Neural progenitor cell (in vitro differentiated cells): Measurements from ENCODE around the gene RIC8B.

ENCODE experiments used
- CTCF ChIP-seq: fragments of 200-600 bp; sonication (generic); IDR thresholded peaks from 2 replicates; pipeline ENCODE4 v1.5.1; 2017; ENCODE audit warnings: antibody characterized with exemption, mild to moderate bottlenecking
- EZH2 ChIP-seq: fragments of 200-600 bp; sonication (generic); IDR thresholded peaks from 2 replicates; pipeline ENCODE4 v1.6.1; 2017; ENCODE audit warnings: antibody characterized with exemption, mild to moderate bottlenecking, moderate library complexity
- EZH2phosphoT487 ChIP-seq: fragments of 200-600 bp; sonication (generic); IDR thresholded peaks from 2 replicates; pipeline ENCODE4 v1.6.1; 2017; ENCODE audit warnings: antibody characterized with exemption

- no peak for TF ChIP-seq CTCF
- no peak for TF ChIP-seq EZH2
- no peak for TF ChIP-seq EZH2phosphoT487
These were observed 19.9 kb downstream of the RIC8B start for GRCh38 chr12:106794369-106794768.
